OCI-LY7 (cell line): ENCODE data around the gene NUDT9.

Experiments used
- CTCF ChIP-seq: fragments of 200-600 bp; sonication (generic); conservative IDR thresholded peaks from 2 replicates; pipeline ENCODE4 v1.5.1; 2014; ENCODE audit warnings: mild to moderate bottlenecking, antibody characterized with exemption, low read length, moderate library complexity, mixed read lengths
- EZH2phosphoT487 ChIP-seq: fragments of 200-600 bp; sonication (generic); IDR thresholded peaks from 2 replicates; pipeline ENCODE4 v1.6.1; 2018; ENCODE audit warnings: low read depth, borderline replicate concordance, mild to moderate bottlenecking, mixed run types, antibody characterized with exemption, low read length, moderate library complexity, mixed read lengths

GRCh38 chr4:87442889-87443288, 20.5 kb downstream of the NUDT9 start:
- TF ChIP-seq CTCF (no peak), EZH2phosphoT487 (no peak)
